Coronary artery (tissue), 2 donors: Measurements from ENCODE around the gene PCNX2.

Source experiments
- DNase-seq: peaks from one replicate; pipeline ENCODE4 v3.0.0-alpha.2; 2017; ENCODE audit warnings: low spot score
- H3K27ac ChIP-seq, 2 donors: fragments of 200-600 bp; sonication (generic); one replicate each; pipeline ENCODE4 v1.5.1; 2016 to 2019
- H3K4me3 ChIP-seq: fragments of 200-600 bp; sonication (generic); 2 replicates; pipeline ENCODE4 v1.5.1; 2016; ENCODE audit warnings: mild to moderate bottlenecking, moderate library complexity
- TF ChIP-seq, protein P1 (sequence below): fragments of 200-600 bp; sonication (generic); IDR thresholded peaks from one replicate; pipeline ENCODE4 v1.5.1; 2019; ENCODE audit warnings: antibody characterized with exemption

Gene PCNX2

DNA sequence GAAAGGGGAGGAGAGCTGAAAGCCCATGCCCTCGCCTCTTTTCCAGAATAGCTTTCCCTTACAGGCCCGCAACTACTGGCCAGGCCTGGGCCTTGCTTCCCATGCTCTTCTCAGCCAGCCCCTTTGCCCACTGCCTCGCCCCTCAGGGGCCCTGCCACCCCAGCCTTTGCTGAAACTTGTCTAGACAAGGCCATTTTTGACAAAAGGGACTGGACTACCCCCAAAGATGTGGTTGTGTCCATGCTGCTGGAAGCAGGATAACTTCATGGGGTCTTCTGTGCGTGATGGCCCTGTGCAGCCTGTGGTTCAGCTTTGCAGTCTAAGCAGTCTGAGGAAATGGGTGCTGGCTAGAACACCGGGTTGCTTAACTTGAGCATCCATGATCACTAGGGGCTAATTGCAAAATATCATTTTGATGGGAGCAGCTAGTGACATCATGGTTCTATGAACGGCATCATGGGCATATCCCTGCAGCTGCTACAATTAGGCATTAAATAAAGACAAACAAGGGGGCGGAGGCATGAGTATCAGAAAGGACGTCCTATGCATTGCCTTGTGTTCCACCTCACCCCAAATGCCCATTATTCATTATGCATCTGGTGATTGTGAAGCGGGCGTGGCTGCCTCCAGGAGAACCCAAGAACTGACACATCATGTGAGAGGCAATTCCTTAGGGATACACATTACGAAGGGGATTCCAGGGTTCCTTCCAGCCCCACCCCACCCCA lies 308.3 kb downstream of the PCNX2 start:
- TF ChIP-seq, protein P1, sequence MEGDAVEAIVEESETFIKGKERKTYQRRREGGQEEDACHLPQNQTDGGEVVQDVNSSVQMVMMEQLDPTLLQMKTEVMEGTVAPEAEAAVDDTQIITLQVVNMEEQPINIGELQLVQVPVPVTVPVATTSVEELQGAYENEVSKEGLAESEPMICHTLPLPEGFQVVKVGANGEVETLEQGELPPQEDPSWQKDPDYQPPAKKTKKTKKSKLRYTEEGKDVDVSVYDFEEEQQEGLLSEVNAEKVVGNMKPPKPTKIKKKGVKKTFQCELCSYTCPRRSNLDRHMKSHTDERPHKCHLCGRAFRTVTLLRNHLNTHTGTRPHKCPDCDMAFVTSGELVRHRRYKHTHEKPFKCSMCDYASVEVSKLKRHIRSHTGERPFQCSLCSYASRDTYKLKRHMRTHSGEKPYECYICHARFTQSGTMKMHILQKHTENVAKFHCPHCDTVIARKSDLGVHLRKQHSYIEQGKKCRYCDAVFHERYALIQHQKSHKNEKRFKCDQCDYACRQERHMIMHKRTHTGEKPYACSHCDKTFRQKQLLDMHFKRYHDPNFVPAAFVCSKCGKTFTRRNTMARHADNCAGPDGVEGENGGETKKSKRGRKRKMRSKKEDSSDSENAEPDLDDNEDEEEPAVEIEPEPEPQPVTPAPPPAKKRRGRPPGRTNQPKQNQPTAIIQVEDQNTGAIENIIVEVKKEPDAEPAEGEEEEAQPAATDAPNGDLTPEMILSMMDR = no peak
- DNase-seq = peak; percentile 45
- Histone ChIP-seq H3K4me3 (no peak overlapping the region), H3K27ac (no peak overlapping the region)

DNA sequence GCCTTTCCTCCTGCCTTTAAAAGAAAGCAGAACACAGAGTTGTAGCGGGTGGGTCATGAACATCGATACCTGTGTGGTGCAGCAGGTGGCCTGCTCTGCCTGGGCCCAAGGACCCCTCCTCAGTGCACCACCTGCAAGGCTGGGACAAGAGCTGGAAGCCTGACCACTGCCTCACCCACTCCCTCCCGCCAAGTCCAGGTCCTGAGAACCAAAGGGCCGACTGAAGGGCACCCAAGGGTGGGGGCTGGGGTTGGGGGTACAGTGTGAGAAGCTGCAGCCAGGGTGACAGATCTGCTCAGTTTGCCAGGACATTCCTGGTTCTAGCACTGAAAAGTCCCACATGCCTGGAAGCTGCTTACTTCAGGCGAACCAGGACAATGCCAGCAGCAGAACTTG lies 309.0 kb downstream of the PCNX2 start:
- DNase-seq = peak; percentile 53
- H3K27ac ChIP-seq = no peak overlapping the region
- no peak overlapping the region for H3K4me3 ChIP-seq
- TF ChIP-seq, protein P1 = no peak

DNA sequence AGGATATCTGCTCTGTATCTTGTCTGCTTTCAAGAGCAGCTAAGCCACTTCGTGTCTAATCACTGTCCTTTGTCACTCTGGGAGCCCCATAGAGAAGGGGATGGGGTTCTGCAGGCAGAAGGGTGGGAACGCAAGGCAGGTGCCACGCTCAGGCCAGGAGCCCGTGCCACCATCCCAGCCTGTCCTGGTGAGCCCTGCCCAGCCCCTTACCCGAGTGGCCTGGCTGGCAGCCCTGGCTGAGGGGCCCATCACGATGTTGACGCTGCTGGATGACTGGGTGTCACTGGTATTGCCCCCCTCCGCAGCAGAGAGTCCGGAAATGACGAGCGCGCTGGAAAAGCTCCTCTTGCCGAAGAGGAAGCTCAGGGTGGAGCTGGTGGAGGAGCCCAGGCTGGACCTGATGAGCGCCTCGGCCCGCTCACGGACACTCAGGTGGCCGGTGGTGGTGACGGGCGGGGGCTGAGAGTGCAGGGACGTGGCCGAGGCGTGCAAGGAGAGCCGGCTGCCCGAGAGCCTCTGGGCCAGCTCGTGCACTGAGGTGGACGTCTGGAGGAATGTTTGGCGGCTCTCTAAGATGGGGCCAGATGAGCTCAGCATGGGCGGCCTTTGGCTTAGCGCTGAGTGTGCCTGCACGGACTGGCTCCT lies 309.5 kb downstream of the PCNX2 start:
- Histone ChIP-seq H3K4me3 (no peak overlapping the region), H3K27ac (no peak overlapping the region)
- no peak for DNase-seq
- TF ChIP-seq, protein P1 = no peak

DNA sequence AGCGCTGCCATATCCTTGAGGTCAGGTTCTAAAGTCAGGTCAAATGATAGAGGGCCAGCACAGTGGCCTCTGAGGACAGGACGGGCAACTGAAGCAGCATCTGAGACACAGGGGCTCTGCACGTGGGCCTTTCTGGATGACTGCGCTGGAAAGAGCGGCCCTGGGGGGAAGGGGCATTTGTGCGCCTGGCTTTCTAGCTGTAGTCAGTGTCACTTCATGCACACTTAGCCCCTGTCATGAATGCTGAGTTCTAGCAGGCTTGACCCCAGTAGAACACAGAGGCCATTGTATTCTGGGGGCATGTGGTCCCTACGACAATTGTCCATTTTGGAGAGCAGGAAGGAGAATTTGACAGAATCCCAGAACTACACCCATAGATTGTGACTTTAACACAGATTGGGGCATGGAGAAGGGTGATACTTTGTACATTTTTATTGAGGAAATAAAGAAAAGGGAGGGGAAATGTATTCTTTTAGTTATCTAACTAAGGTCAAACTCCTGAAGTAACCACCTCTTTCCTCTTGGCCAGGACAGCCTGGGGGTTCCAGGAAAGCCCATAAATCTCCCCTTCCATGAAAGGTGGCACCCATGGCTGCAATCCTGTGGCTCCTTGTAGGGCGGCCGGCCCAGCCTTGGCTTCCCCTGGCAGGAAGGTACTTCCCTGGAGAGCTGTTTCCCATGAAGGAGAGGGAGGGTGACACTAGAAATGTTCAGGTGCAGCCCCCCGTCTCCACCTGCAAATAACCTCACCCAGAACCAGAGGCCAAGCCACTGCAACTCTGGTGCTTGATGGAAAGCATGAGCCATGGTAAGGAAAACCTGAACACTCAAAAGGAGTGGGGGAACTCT lies 310.7 kb downstream of the PCNX2 start:
- DNase-seq = no peak
- no peak overlapping the region for H3K4me3 ChIP-seq
- TF ChIP-seq, protein P1 = no peak
- no peak overlapping the region for H3K27ac ChIP-seq

DNA sequence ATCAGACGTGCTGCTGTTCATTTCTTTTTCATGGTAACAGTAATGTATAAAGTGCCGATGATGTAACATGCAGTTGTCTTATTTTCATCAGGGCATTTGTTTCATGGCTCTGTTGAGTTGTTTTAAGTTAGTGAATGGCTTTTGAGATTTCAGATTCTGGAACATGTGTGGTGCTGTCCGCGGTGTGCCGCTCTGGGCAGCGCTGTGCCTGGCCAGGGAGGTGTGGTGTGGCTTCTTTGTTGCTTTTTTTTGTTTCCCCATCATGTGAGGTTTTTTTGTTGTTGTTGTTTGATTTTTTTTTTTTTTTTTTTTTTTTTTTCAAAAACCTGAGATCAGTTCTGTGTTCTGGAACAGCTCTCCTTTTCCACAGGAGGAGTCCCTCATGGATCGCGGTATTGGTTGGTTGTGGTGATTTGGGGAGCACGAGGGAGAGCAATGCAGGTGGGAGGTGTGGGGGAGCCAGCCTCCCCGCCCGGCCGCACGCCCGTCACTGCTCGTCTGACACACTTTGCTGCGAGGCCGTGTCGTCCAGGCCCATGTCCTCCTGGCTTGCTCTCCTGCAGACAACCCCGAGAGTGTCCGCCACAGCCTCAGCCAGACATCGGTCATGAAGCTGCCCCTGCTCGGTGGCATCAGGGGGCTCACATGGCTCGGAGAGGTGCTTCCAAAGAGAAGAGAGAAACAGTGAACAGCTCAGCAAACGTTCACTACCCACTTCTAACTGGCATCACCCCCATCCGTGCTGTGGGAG lies 311.5 kb downstream of the PCNX2 start:
- DNase-seq = no peak
- no peak overlapping the region for H3K27ac ChIP-seq
- TF ChIP-seq, protein P1 = no peak
- no peak overlapping the region for H3K4me3 ChIP-seq

DNA sequence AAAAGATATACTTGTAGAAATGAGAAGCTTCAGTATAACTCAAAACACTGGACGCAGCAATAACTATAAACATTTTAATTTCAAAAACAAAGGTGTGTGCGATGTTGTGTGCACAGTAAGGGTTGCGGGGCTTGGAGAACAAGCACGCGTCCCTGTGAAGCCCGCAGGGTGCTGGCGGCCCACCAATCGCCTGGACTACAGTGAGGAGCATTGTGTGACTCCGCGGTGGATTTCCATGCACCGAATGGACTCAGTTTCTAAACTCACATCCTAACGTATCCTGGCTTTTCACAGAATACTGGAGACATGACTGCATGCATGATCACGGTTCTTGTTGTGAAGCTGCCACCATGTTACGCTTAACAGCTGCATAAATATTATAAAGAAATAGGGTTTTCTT lies 312.1 kb downstream of the PCNX2 start:
- H3K27ac ChIP-seq = no peak overlapping the region
- H3K4me3 ChIP-seq = no peak overlapping the region
- TF ChIP-seq, protein P1 = no peak
- no peak for DNase-seq
